Hepatic stellate cell (primary cell): ENCODE measurements around the gene SLC40A1.
A peak's percentile ranks its signal among the peaks of the same experiment; 100 is the strongest.

Source experiments
- DNase-seq: peaks from one replicate; pipeline ENCODE4 v3.0.0; 2011; ENCODE audit warnings: low spot score

Gene SLC40A1

GRCh38 chr2:189601043-189601442 lies 20.5 kb upstream of the SLC40A1 start:
- peak; percentile 37 for DNase-seq

GRCh38 chr2:189599245-189599644 lies 18.7 kb upstream of the SLC40A1 start:
- DNase-seq, result no peak

GRCh38 chr2:189595417-189595816 lies 14.8 kb upstream of the SLC40A1 start:
- no peak for DNase-seq

- DNase-seq, result no peak
Measured at GRCh38 chr2:189594305-189594704, 13.7 kb upstream of the SLC40A1 start.

DNA sequence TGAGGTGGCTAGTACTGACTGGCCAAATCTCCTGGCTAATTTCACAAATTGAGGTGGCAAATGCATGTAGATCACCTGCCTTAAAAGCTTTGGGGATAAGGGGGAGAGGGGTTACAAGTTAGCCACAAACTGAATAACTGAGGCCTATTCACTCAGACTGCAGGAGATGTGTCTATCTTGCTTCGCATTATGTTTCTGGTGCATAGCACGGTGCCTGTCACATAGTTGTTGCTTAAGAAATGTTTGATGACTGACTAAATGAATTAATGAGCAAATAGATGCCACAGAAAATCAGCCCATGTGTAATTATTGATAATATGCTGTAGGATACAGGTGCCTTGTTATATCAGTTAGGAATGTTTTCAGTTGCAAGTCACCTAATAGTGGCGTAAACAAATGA lies 12.5 kb upstream of the SLC40A1 start:
- DNase-seq, result no peak

DNA sequence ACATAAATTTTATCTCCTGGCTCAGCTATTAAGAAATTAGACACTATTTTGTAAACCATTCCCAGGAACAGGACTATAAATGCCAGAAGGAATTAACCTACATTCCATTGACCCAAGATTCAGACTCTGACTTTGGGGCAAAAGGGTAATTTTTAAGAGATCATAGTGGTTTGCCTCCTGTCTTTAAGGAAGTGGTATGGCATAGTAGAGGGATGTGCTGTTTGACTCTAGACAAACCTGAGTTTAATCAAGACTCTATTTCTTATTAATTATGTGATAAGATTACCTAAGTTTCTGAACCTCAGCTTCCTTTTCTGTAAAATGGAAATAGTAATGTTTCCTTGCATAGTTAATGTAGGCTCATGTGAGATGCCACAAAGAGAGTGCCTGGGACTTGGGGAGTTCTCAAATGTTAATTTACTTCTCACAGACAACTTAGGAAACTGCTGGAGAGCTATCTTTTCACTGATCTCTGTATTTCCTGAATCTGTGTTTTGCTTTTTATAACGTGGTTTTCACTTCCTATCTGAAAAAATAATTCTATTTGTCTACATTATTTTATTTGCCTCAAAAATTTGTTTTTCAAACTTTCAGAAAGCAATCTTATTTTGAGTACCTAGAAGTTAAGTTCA lies 11.9 kb upstream of the SLC40A1 start:
- no peak for DNase-seq

GRCh38 chr2:189587780-189588179 lies 7.2 kb upstream of the SLC40A1 start:
- no peak for DNase-seq

DNA sequence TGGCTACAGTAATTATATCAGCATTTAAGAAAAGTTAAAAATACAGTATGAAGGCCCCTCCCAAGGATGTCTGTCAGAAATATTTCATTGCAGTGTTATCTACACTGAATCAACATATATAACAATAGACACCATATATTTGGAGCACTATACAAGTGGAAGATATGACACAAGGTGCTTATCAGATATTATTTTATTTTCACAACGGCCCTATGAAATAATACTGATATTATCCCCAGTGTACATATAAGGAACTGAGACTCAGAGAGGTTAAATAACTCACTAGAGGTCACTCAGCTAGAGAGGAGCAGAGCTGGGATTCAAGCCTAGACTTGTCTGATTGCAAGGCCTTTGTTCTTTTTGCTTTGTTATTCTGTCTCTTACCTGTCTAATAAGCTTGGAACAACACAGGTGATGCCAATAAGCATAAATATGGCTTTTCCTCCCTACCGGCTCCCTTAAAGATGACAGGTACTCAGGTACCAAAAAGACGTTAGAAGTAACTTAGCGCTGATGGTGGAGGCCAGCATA lies 4.7 kb upstream of the SLC40A1 start:
- no peak for DNase-seq

DNA sequence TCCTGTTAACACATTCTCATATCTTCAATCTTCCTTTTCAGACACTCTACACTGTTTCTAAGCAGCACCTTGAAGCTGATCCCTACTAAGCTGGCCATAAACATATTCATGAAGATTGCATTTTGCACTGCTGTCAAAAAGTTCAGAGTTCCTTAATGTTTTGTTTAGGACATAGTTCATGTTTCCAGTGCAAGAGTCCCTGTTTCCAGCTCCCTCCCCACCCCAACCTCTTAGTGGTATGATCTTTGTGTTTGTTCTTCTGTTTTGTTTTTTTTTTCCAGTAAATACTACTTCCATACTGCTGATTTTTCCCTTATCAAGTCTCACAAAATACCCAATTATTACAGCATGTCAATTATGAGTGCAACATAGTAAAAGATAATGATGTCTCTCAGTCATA lies 4.1 kb upstream of the SLC40A1 start:
- DNase-seq, result no peak

DNA sequence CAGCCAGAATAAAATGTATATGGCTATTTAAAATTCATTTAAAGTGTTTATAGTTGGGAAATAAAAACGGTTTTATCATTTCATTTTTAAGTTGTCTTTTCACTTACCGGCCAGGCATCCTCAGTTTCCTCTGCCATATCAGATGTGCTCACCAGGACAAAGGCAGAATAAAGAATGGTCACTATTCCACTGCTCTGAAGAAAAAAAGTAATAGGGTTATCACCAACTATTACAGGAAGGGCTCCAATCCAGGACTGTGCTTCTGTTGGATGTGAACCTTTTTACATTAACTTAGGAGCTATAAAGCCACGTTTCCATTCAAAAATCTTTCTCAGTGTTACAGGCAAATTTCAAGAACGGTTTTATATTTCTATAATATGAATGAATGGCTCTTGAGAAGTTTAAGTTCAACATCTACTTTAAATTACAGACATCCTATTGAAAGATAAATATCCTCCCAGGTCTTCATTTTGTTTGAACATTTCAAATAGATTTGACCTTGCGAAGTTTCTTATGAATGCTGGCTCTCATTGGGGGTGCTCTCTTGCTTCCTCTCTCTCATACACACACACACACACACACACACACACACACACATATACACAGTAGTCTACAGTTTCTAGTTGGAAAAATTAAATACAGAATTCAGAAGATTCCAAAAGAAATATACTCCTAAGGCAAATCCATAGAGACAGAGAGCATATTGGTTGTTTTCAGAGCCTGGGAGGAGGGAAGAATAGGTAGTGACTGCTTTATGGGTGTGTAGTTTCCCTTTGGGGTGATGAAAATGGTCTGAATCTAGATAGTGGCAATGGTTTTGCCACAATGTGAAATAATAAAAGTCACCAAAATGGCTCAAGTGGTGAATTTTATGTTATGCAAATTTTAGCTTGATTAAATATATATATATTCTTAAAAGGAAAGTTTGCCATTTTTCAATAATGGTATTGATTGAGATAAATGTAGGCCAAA lies 2.9 kb upstream of the SLC40A1 start:
- DNase-seq, result no peak

DNA sequence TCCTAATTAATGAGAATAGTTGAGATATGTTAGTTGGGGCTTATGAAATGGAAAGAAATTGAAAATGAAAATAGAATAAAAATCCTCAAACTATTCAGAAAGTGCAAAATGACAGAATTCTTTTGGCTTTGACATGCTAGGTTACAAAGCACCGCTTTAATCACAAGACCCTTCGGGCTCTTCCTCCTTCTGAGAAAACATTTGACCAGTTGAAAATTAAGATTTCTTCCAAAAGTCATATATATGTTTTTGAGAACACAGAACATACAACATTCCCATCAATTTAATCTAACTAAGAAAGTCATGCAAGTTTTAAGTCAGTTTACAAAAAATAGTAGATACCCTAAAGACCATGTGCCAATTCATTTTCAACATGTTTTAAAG lies 2.2 kb upstream of the SLC40A1 start:
- no peak for DNase-seq

- no peak for DNase-seq
Measured at GRCh38 chr2:189582140-189582808, 1.7 kb upstream of the SLC40A1 start.

- DNase-seq, result no peak
Measured at GRCh38 chr2:189581354-189582139, 961 bp upstream of the SLC40A1 start.

DNA sequence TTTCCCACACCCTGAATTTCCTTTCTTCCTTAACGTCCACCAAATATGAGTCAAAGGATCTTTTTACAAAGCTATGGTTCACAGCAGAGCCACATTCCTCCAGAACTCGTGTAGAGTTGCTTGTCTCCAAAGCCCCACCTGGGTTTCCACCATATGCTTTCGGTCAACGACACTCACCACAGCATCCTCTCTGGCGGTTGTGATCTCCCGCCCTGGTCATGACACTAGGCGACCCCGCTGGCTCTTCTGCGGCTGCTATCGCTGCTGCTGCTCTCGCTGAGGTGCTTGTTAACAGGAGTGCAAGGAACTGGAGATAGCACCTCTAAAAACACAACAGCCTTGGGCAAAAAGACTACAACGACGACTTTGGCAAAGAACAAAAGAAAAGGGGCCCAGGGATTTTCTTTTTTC lies 340 bp downstream of the SLC40A1 start:
- DNase-seq, result peak; percentile 28

DNA sequence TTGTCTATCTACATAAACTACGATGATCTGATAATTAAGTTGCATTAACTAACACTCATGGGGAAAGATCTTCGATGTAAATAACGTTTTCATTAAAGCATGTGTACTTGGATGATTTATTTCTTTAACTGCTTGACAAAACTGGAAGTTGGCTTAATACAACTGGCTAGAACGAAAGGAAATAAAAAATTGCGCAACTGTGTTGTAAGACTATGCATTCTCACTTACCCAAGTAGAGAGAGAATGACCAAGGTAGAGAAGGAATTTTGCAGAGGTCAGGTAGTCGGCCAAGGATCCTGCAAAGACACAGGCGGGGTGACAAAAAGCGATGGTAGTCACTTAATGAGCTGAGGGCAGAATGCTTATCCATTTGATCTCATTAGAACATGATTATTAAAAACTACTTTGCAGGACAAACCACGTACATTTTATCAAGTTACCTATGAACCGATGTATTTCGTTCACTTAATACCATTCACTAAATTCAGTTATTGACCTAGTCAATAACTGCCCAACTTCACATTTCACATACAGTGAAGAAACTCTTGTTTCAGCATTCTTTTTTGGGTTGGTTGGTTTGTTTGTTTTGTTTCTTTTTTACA lies 900 bp downstream of the SLC40A1 start:
- DNase-seq, result no peak

DNA sequence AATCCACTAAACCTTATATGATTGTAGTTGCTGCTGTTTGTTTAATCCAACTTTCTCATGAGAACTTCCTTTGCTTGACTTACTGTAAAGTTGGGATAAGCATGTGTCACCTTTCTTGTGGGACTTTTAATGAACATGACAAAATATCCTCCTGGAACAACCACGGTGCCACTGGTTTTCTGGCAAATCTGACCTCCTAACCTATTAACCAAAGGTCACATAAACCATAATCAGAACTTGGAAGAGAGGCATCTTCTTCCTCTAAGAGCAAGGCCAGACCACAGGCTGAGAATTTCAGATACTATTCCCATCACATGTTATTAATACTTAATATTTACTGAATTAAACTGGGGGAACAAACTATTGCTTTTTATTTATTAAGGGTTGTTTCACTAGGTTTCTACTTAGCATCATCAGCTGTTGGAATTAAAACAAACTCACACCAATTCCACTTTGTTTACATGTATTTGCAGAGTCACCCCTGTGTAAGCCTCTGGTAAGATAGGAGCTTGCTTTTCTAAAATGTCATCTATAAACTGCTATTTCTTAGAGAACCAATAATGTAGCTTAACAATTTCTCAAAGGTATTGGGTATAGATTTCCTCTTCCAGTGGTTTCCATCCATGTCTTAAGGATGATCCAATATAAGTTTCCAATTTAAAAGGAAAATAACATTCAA lies 2.2 kb downstream of the SLC40A1 start:
- DNase-seq, result no peak

DNA sequence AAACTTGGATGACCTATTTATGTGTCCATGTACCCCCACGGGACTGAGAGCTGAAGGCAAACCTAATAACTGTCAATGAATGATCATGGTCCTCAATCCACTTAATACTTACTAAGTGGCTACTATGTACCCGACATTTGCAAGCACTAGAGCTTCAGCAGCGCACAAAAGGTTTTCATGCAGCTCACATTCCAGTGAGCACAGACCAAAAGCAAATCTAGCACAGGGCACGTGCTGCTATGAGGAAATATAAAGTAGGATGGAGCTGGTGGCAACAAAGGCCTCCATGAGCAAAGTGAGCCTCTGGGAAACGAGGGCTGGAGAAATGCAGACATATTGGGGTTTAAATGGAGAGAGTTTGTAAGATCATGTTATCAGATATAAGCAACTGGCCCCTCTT lies 3.5 kb downstream of the SLC40A1 start:
- DNase-seq, result no peak

DNA sequence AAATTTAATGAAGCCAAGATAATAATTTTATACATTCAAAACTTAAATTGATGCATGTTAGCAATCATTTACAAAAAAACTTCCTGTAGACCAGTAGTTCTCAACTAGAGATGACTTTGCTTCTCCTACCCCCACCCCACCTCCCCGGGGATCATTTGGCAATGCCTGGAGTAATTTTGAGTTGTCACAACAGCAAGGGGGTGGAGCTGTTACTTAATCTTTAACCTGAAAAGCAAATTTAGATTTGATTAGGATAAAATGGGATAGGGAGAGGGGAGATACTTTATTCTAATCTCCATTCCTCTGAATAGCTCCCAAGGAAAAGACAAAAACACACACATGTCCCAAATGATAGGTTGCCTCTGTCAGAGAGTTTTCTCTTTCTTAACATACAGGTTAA lies 4.2 kb downstream of the SLC40A1 start:
- DNase-seq, result no peak

GRCh38 chr2:189574793-189575475 lies 5.7 kb downstream of the SLC40A1 start:
- DNase-seq, result no peak

- DNase-seq, result peak; percentile 19
Measured at GRCh38 chr2:189570570-189571031, 10.0 kb downstream of the SLC40A1 start.
